Transverse colon (tissue), 4 donors: Measurements from ENCODE around the gene CETN1. TPM values are rescaled to one million over a fixed set of nuclear protein-coding genes. Genes with fewer than 3 reads are reported as not detected.

Source experiments
- DNase-seq: peaks from one replicate; pipeline ENCODE4 v3.0.0-alpha.2; 2019
- H3K27ac ChIP-seq, 4 donors: fragments of 200-600 bp; sonication (generic); 2 replicates each; pipeline ENCODE4 v1.5.1; 2016 to 2018; ENCODE audit warnings: inconsistent platforms in 4 of 4
- H3K27me3 ChIP-seq: fragments of 200-600 bp; sonication (generic); 2 replicates; pipeline ENCODE4 v1.5.1; 2017; ENCODE audit warnings: inconsistent platforms
- H3K36me3 ChIP-seq, 4 donors: fragments of 200-600 bp; sonication (generic); 2 replicates each; pipeline ENCODE4 v1.5.1; 2017 to 2019; ENCODE audit warnings: inconsistent platforms in 4 of 4
- H3K4me1 ChIP-seq, 4 donors: fragments of 200-600 bp; sonication (generic); 2 replicates each; pipeline ENCODE4 v1.5.1; 2017 to 2020; ENCODE audit warnings: inconsistent platforms in 4 of 4
- H3K4me3 ChIP-seq, 4 donors: fragments of 200-600 bp; sonication (generic); 1 replicate in 1 of 4; 2 replicates in 3 of 4; pipeline versions ENCODE4 v1.5.1 to v1.6.1; 2017 to 2019; ENCODE audit warnings: inconsistent platforms in 4 of 4
- H3K9me3 ChIP-seq, 2 donors: fragments of 200-600 bp; sonication (generic); 2 replicates each; pipeline ENCODE4 v1.5.1; 2017 to 2019; ENCODE audit warnings: inconsistent platforms in 2 of 2
- EP300 ChIP-seq: sonication (generic); formaldehyde crosslinking; IDR thresholded peaks from one replicate; pipeline ENCODE4 v1.6.1; 2017; ENCODE audit warnings: antibody characterized with exemption, low read depth
- POLR2A ChIP-seq: fragments of 450-650 bp; IDR thresholded peaks from one replicate; pipeline ENCODE4 v1.6.1; 2016; ENCODE audit warnings: antibody characterized with exemption, mild to moderate bottlenecking, moderate library complexity
- POLR2AphosphoS5 ChIP-seq, 3 donors: sonication (generic); formaldehyde crosslinking; IDR thresholded peaks; one replicate each; pipeline ENCODE4 v1.6.1; 2016; ENCODE audit warnings: antibody characterized with exemption in 3 of 3
- WGBS, 2 donors: methylation state at CpG; one replicate each; pipeline ENCODE4 v1.1.5; 2018; ENCODE audit warnings: low coverage in 1 of 2; 5-methylcytosine and 5-hydroxymethylcytosine counted together
- in situ Hi-C, 4 donors: fragments of 200-750 bp; cut with MboI; loops; one replicate each; pipeline versions ENCODE4 v1.15.0 to v1.15.1; 2017; ENCODE audit warnings: low sequenced_read_pairs in 3 of 4, low pct_ligation_motif_present in 1 of 4, low pct_unique_long_range_greater_than_20kb in 1 of 4
- intact Hi-C: fragments of 100-400 bp; cut with DNase I; formaldehyde crosslinking; loops from one replicate; pipeline ENCODE4 v1.15.1; 2023; ENCODE audit warnings: low total_unique reads
- total RNA-seq, 4 donors: library from RNA; depleted of rRNA; stranded (reverse); fragments of >200 nt; gene quantifications; one replicate each; pipeline ENCODE4 v1.1.0, GENCODE V29; 2016
- TF ChIP-seq, protein P1 (sequence below), 5 experiments: fragments of 200-600 bp in 3 of 5; fragments of 450-650 bp in 2 of 5; sonication (generic) in 3 of 5; IDR thresholded peaks; 1 replicate in 2 of 5; 2 replicates in 3 of 5; pipeline ENCODE4 v1.5.1; 2016 to 2017; ENCODE audit warnings: antibody characterized with exemption in 5 of 5, inconsistent platforms in 3 of 5, mild to moderate bottlenecking in 2 of 5, moderate library complexity in 1 of 5

CETN1 gene
- total RNA-seq, 4 donors from 2014 or later: not detected

DNA sequence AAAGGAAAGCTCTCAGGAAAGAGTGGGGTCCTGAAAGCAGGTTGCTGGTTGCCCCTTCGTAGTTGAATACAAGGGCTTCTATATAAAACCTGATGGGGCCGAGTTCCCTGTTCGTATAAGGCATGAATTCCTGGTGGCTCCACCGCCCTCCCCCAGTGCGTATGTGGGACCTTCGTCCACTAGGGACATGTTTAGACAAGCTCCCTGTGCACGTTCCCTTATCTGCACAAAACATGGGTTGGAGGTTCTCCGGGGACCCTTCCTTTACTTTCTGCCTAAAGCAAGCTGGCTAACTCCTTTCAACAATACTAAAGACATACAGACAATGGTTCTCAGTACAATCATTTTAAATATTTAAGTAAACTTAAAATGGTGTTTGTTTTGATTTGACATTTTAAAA lies 24.6 kb downstream of the CETN1 start:
- TF ChIP-seq POLR2AphosphoS5 (IDR thresholded peaks at IDR 0.05) (no peak), POLR2A (no peak), EP300 (no peak)
- TF ChIP-seq, protein P1, sequence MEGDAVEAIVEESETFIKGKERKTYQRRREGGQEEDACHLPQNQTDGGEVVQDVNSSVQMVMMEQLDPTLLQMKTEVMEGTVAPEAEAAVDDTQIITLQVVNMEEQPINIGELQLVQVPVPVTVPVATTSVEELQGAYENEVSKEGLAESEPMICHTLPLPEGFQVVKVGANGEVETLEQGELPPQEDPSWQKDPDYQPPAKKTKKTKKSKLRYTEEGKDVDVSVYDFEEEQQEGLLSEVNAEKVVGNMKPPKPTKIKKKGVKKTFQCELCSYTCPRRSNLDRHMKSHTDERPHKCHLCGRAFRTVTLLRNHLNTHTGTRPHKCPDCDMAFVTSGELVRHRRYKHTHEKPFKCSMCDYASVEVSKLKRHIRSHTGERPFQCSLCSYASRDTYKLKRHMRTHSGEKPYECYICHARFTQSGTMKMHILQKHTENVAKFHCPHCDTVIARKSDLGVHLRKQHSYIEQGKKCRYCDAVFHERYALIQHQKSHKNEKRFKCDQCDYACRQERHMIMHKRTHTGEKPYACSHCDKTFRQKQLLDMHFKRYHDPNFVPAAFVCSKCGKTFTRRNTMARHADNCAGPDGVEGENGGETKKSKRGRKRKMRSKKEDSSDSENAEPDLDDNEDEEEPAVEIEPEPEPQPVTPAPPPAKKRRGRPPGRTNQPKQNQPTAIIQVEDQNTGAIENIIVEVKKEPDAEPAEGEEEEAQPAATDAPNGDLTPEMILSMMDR (IDR thresholded peaks at IDR 0.05): no peak
- 80% methylated on average over 8 of the region's 8 CpGs; no CpG with 5 or more reads in 1 of the 2 donors for WGBS, 2 donors
- Histone ChIP-seq H3K36me3 (no peaks in the 10 kb centered on the region), H3K4me1 (no peaks in the 10 kb centered on the region), H3K27ac (no peak overlapping the region), H3K9me3 (no peaks in the 10 kb centered on the region), H3K27me3 (no peaks in the 10 kb centered on the region), H3K4me3 (no peak overlapping the region)
- DNase-seq: no peak
- intact Hi-C loops: loop anchor here (5.0 kb wide), 1 partner anchor 307 kb away; no protein-coding TSS in a partner anchor
- in situ Hi-C loops: no loop called here

DNA sequence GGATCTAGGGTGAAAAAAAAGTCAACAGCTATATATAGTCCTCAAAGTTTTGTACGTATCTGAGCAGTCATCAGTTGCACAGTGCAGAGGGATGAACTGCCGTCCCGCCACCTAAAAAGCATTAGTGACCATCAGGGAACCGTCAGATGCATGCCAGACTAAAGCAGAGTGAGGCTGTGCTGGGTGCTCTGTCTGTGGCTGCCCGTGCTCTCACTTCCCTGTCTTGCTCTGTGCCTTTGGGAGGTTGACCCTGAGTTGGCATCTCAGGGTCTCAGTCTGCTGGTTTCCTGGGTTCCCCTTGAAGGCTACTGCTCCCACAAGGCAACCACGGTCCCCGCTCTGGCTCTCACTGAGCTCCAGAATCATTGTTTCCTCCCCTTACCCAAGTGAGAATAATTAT lies 27.8 kb downstream of the CETN1 start:
- no peak for DNase-seq
- intact Hi-C loops: loop anchor here (5.0 kb wide), 1 partner anchor 311 kb away; no protein-coding TSS in a partner anchor
- no peak overlapping the region for H3K27ac ChIP-seq
- no peak overlapping the region for H3K4me3 ChIP-seq
- no peaks in the 10 kb centered on the region for H3K36me3 ChIP-seq
- TF ChIP-seq EP300 (no peak), POLR2A (no peak), POLR2AphosphoS5 (IDR thresholded peaks at IDR 0.05) (no peak)
- TF ChIP-seq, protein P1 (IDR thresholded peaks at IDR 0.05): no peak
- H3K9me3 ChIP-seq: no peaks in the 10 kb centered on the region
- H3K27me3 ChIP-seq: no peaks in the 10 kb centered on the region
- in situ Hi-C loops: no loop called here
- WGBS, 2 donors: 70 to 100% methylated on average over 1 to 7 of the region's 7 CpGs
- no peaks in the 10 kb centered on the region for H3K4me1 ChIP-seq

DNA sequence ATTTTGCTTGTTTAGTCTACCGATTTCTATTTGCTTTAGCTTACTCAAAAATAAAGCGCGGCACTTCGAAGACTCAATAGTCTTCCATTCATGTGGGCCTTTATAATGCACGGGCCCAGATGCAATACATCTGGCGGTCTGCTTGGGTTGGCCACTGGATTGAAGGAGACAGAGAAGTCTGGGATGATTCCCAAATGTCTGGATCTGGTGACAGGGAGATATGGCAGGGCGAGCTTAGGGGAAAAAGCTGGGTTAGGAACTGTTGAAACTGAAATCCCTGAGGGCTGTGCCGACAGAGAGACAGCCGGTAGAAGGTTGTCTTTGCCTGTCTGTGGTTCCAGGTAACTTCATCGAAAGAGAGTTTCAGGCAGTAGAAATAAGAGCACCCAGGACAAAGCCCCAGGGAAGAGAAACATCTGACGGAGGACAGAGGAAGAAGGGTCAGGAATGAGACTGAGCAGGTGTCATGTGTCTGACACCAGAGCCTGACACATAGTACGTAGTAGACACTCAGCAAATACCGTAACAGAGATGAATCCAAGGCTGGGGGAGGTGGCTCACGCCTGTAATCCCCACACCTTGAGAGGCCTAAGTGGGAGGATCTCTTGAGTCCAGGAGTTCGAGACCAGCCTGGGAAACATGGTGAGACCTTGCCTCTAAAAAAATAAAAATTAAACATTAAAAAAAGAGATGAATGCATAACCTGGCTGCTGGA lies 30.2 kb downstream of the CETN1 start:
- Histone ChIP-seq H3K27ac (no peak overlapping the region), H3K9me3 (no peaks in the 10 kb centered on the region), H3K36me3 (no peaks in the 10 kb centered on the region), H3K27me3 (no peaks in the 10 kb centered on the region), H3K4me1 (no peaks in the 10 kb centered on the region), H3K4me3 (no peak overlapping the region)
- WGBS, 2 donors: 78 to 79% methylated on average over 9 to 15 of the region's 15 CpGs
- DNase-seq: no peak
- TF ChIP-seq, protein P1 (IDR thresholded peaks at IDR 0.05): no peak
- no peak for TF ChIP-seq EP300
- no peak for TF ChIP-seq POLR2AphosphoS5 (IDR thresholded peaks at IDR 0.05)
- TF ChIP-seq POLR2A: no peak
- in situ Hi-C loops (loop anchor here in 3 of 4 donors (5.0 to 10.0 kb wide), 3 partner anchors 316 to 336 kb away; no protein-coding TSS in a partner anchor), intact Hi-C loops (no loop called here)

DNA sequence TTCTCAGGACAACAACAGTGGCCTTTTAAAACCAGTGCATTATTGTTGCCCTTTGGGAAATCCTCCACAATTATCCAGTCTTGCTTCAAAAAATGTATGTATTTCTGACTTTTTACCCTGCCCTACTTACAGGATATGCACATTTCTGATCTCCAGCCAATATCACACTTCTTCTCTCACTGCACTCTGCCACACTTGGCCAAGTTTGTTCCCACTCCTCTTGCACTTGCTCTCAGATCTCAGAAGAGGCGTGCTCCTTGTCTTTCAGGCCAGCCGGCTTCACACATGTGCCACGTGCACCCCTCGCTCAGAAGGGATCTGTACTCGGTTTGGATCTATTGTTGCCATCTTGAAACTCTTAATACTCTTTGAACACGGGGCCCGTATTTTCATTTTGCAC lies 32.0 kb downstream of the CETN1 start:
- no peak overlapping the region for H3K4me3 ChIP-seq
- H3K4me1 ChIP-seq: no peaks in the 10 kb centered on the region
- in situ Hi-C loops (loop anchor here in 3 of 4 donors (5.0 to 10.0 kb wide), 3 partner anchors 317 to 337 kb away; no protein-coding TSS in a partner anchor), intact Hi-C loops (no loop called here)
- WGBS, 2 donors: 77 to 90% methylated on average over 7 of the region's 7 CpGs
- H3K36me3 ChIP-seq: no peaks in the 10 kb centered on the region
- no peaks in the 10 kb centered on the region for H3K27me3 ChIP-seq
- TF ChIP-seq POLR2AphosphoS5 (IDR thresholded peaks at IDR 0.05) (no peak), POLR2A (no peak), EP300 (no peak)
- TF ChIP-seq, protein P1 (IDR thresholded peaks at IDR 0.05): no peak
- no peaks in the 10 kb centered on the region for H3K9me3 ChIP-seq
- no peak overlapping the region for H3K27ac ChIP-seq
- no peak for DNase-seq
